ENCODE results near the gene NCAPD2.

NCAPD2 gene

GRCh38 chr12:6451348-6452244 lies 42.3 kb upstream of the NCAPD2 start, which contains the start of gene TAPBPL:
TAPBPL (plus strand) TSS chr12:6452042; CDS start chr12:6452249, 207 bp downstream.
- Histone ChIP-seq H3K79me1 (ENCODE audit: low read length) (no peaks in the 10 kb centered on the region), H2BK120ac (ENCODE audit: low read depth, low read length) (no peak within 1 kb of the TSS), H2BK5ac (ENCODE audit: low read length) (peak within 1 kb of the TSS; percentile 64), H3K4me3 (ENCODE audit: low read length) (no peak within 1 kb of the TSS), H3K9ac (ENCODE audit: low read length) (peak within 1 kb of the TSS; percentile 44), H3K4me1 (ENCODE audit: control insufficient read depth, low read depth, low read length) (peaks cover 22% of the 10 kb centered on the region), H3K18ac (ENCODE audit: low read length) (peak within 1 kb of the TSS; percentile 34), H2AK5ac (ENCODE audit: low read length) (peak within 1 kb of the TSS; percentile 43), H3K27me3 (ENCODE audit: insufficient read depth, low read length, poor library complexity) (no peaks in the 10 kb centered on the region), H3K27ac (ENCODE audit: low read depth, low read length) (peak within 1 kb of the TSS; percentile 68), H3K4me2 (ENCODE audit: low read length) (peak within 1 kb of the TSS; percentile 30), H3K36me3 (ENCODE audit: control insufficient read depth, insufficient read depth, low read length) (no peaks in the 10 kb centered on the region), H3K23ac (ENCODE audit: low read length) (peak within 1 kb of the TSS; percentile 80), H3K56ac (ENCODE audit: low read length) (peak within 1 kb of the TSS; percentile 83), H4K8ac (ENCODE audit: low read depth, low read length) (peak within 1 kb of the TSS; percentile 89), H2BK15ac (replicated peaks; ENCODE audit: low read depth) (no peak within 1 kb of the TSS), H3K79me2 (ENCODE audit: control insufficient read depth, insufficient read depth, low read length) (no peaks in the 10 kb centered on the region), H4K5ac (ENCODE audit: low read length) (no peak within 1 kb of the TSS), H3K4ac (ENCODE audit: low read depth, low read length) (peak within 1 kb of the TSS; percentile 21)
- DNase-seq = peak; percentile 74
- WGBS (ENCODE audit: extremely low coverage, insufficient coverage, low lambda C conversion rate) = no CpG with 5 or more reads among the region's 27 CpGs

- DNase-seq = no peak
- no peak overlapping the region for H3K4me2 ChIP-seq (ENCODE audit: low read length)
- H3K4me3 ChIP-seq (ENCODE audit: low read length) = no peak overlapping the region
- no peaks in the 10 kb centered on the region for H3K79me1 ChIP-seq (ENCODE audit: low read length)
- peak overlapping the region; percentile 68 for H3K27ac ChIP-seq (ENCODE audit: low read depth, low read length)
- peaks cover 22% of the 10 kb centered on the region for H3K4me1 ChIP-seq (ENCODE audit: control insufficient read depth, low read depth, low read length)
- H3K9ac ChIP-seq (ENCODE audit: low read length) = peak overlapping the region; percentile 44
- no peak overlapping the region for H2BK15ac ChIP-seq (replicated peaks; ENCODE audit: low read depth)
- peak overlapping the region; percentile 25 for H2BK5ac ChIP-seq (ENCODE audit: low read length)
- peak overlapping the region; percentile 21 for H3K4ac ChIP-seq (ENCODE audit: low read depth, low read length)
- no peak overlapping the region for H2BK120ac ChIP-seq (ENCODE audit: low read depth, low read length)
- no peaks in the 10 kb centered on the region for H3K36me3 ChIP-seq (ENCODE audit: control insufficient read depth, insufficient read depth, low read length)
- no CpG with 5 or more reads among the region's 9 CpGs for WGBS (ENCODE audit: extremely low coverage, insufficient coverage, low lambda C conversion rate)
- no peaks in the 10 kb centered on the region for H3K27me3 ChIP-seq (ENCODE audit: insufficient read depth, low read length, poor library complexity)
- no peak overlapping the region for H3K23ac ChIP-seq (ENCODE audit: low read length)
- peak overlapping the region; percentile 16 for H3K18ac ChIP-seq (ENCODE audit: low read length)
- H3K79me2 ChIP-seq (ENCODE audit: control insufficient read depth, insufficient read depth, low read length) = no peaks in the 10 kb centered on the region
- no peak overlapping the region for H4K8ac ChIP-seq (ENCODE audit: low read depth, low read length)
- peak overlapping the region; percentile 83 for H3K56ac ChIP-seq (ENCODE audit: low read length)
- H2AK5ac ChIP-seq (ENCODE audit: low read length) = no peak overlapping the region
- H4K5ac ChIP-seq (ENCODE audit: low read length) = no peak overlapping the region
Measured at GRCh38 chr12:6452245-6452943, 41.5 kb upstream of the NCAPD2 start.

- H2BK120ac ChIP-seq (ENCODE audit: low read depth, low read length) = no peak overlapping the region
- H3K56ac ChIP-seq (ENCODE audit: low read length) = no peak overlapping the region
- no peak overlapping the region for H3K4me3 ChIP-seq (ENCODE audit: low read length)
- WGBS (ENCODE audit: extremely low coverage, insufficient coverage, low lambda C conversion rate) = no CpG with 5 or more reads among the region's 17 CpGs
- no peaks in the 10 kb centered on the region for H3K27me3 ChIP-seq (ENCODE audit: insufficient read depth, low read length, poor library complexity)
- no peak overlapping the region for H2AK5ac ChIP-seq (ENCODE audit: low read length)
- H3K27ac ChIP-seq (ENCODE audit: low read depth, low read length) = no peak overlapping the region
- no peak for DNase-seq
- no peak overlapping the region for H4K5ac ChIP-seq (ENCODE audit: low read length)
- no peak overlapping the region for H3K18ac ChIP-seq (ENCODE audit: low read length)
- H3K4me1 ChIP-seq (ENCODE audit: control insufficient read depth, low read depth, low read length) = peaks cover 22% of the 10 kb centered on the region
- no peaks in the 10 kb centered on the region for H3K79me1 ChIP-seq (ENCODE audit: low read length)
- H3K79me2 ChIP-seq (ENCODE audit: control insufficient read depth, insufficient read depth, low read length) = no peaks in the 10 kb centered on the region
- no peak overlapping the region for H4K8ac ChIP-seq (ENCODE audit: low read depth, low read length)
- no peak overlapping the region for H3K4me2 ChIP-seq (ENCODE audit: low read length)
- no peaks in the 10 kb centered on the region for H3K36me3 ChIP-seq (ENCODE audit: control insufficient read depth, insufficient read depth, low read length)
- H3K23ac ChIP-seq (ENCODE audit: low read length) = no peak overlapping the region
- H3K4ac ChIP-seq (ENCODE audit: low read depth, low read length) = no peak overlapping the region
- no peak overlapping the region for H2BK15ac ChIP-seq (replicated peaks; ENCODE audit: low read depth)
- no peak overlapping the region for H3K9ac ChIP-seq (ENCODE audit: low read length)
- H2BK5ac ChIP-seq (ENCODE audit: low read length) = no peak overlapping the region
Measured at GRCh38 chr12:6452944-6453630, 40.8 kb upstream of the NCAPD2 start.

DNA sequence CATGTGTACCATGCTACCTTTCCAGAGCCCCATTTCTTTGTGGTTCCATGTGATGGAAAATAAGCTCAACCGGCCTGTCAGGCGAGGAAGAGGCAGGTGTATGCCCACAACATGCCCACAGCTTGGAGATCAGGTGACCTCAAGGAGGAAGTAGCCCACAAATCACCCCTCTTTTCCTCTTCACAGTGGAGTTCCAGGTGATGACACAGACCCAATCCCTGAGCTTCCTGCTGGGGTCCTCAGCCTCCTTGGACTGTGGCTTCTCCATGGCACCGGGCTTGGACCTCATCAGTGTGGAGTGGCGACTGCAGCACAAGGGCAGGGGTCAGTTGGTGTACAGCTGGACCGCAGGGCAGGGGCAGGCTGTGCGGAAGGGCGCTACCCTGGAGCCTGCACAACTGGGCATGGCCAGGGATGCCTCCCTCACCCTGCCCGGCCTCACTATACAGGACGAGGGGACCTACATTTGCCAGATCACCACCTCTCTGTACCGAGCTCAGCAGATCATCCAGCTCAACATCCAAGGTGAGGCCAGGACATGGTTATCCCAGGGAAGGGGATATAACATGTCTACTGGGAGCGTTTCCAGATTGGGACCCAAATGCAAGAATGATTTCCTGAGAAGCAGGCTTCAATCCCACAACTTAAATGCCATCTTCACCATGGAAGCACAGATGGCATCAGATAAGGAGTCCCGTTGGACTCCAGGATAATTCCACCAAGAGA lies 36.5 kb upstream of the NCAPD2 start:
- WGBS (ENCODE audit: extremely low coverage, insufficient coverage, low lambda C conversion rate) = no CpG with 5 or more reads among the region's 12 CpGs
- Histone ChIP-seq H3K4me3 (ENCODE audit: low read length) (no peak overlapping the region), H3K79me1 (ENCODE audit: low read length) (no peaks in the 10 kb centered on the region)

GRCh38 chr12:6458281-6459003 lies 35.5 kb upstream of the NCAPD2 start:
- no peaks in the 10 kb centered on the region for H3K27me3 ChIP-seq (ENCODE audit: insufficient read depth, low read length, poor library complexity)
- no peak overlapping the region for H2BK15ac ChIP-seq (replicated peaks; ENCODE audit: low read depth)
- no peak overlapping the region for H3K56ac ChIP-seq (ENCODE audit: low read length)
- no peak overlapping the region for H3K23ac ChIP-seq (ENCODE audit: low read length)
- no peak overlapping the region for H3K4me3 ChIP-seq (ENCODE audit: low read length)
- no peak overlapping the region for H3K4me2 ChIP-seq (ENCODE audit: low read length)
- no peak overlapping the region for H2BK5ac ChIP-seq (ENCODE audit: low read length)
- H3K79me2 ChIP-seq (ENCODE audit: control insufficient read depth, insufficient read depth, low read length) = no peaks in the 10 kb centered on the region
- no peak overlapping the region for H4K8ac ChIP-seq (ENCODE audit: low read depth, low read length)
- DNase-seq = no peak
- H2AK5ac ChIP-seq (ENCODE audit: low read length) = no peak overlapping the region
- WGBS (ENCODE audit: extremely low coverage, insufficient coverage, low lambda C conversion rate) = no CpG with 5 or more reads among the region's 14 CpGs
- no peak overlapping the region for H3K9ac ChIP-seq (ENCODE audit: low read length)
- no peaks in the 10 kb centered on the region for H3K4me1 ChIP-seq (ENCODE audit: control insufficient read depth, low read depth, low read length)
- H4K5ac ChIP-seq (ENCODE audit: low read length) = no peak overlapping the region
- H3K18ac ChIP-seq (ENCODE audit: low read length) = no peak overlapping the region
- no peak overlapping the region for H3K27ac ChIP-seq (ENCODE audit: low read depth, low read length)
- H3K4ac ChIP-seq (ENCODE audit: low read depth, low read length) = no peak overlapping the region
- peaks cover 5% of the 10 kb centered on the region for H3K36me3 ChIP-seq (ENCODE audit: control insufficient read depth, insufficient read depth, low read length)
- H2BK120ac ChIP-seq (ENCODE audit: low read depth, low read length) = no peak overlapping the region
- no peaks in the 10 kb centered on the region for H3K79me1 ChIP-seq (ENCODE audit: low read length)

More for the DNA sequence above, 36.5 kb upstream of the NCAPD2 start:
- Histone ChIP-seq H3K23ac (ENCODE audit: low read length) (no peak overlapping the region), H2BK15ac (replicated peaks; ENCODE audit: low read depth) (no peak overlapping the region), H3K79me2 (ENCODE audit: control insufficient read depth, insufficient read depth, low read length) (no peaks in the 10 kb centered on the region), H3K4me1 (ENCODE audit: control insufficient read depth, low read depth, low read length) (peaks cover 6% of the 10 kb centered on the region), H3K27me3 (ENCODE audit: insufficient read depth, low read length, poor library complexity) (no peaks in the 10 kb centered on the region), H3K18ac (ENCODE audit: low read length) (no peak overlapping the region), H2BK120ac (ENCODE audit: low read depth, low read length) (no peak overlapping the region), H2BK5ac (ENCODE audit: low read length) (no peak overlapping the region), H3K4ac (ENCODE audit: low read depth, low read length) (no peak overlapping the region), H4K8ac (ENCODE audit: low read depth, low read length) (no peak overlapping the region), H3K36me3 (ENCODE audit: control insufficient read depth, insufficient read depth, low read length) (peaks cover 5% of the 10 kb centered on the region), H2AK5ac (ENCODE audit: low read length) (no peak overlapping the region), H3K56ac (ENCODE audit: low read length) (no peak overlapping the region), H3K4me2 (ENCODE audit: low read length) (no peak overlapping the region), H3K27ac (ENCODE audit: low read depth, low read length) (no peak overlapping the region), H4K5ac (ENCODE audit: low read length) (no peak overlapping the region), H3K9ac (ENCODE audit: low read length) (no peak overlapping the region)
- no peak for DNase-seq

Measured in mesendoderm (in vitro differentiated cells).